Activated T-helper 1 cell treated with anti-CD3 and anti-CD28 coated beads, Interleukin-12 subunit alpha, Interleukin-12 subunit beta, Interleukin-2, Interleukin-4 antibody, amounts not matched to agents 30 ng/mL and 10 ng/mL and 1 ng/mL, durations not matched to agents 14 hours and 24 hours and 36 hours (primary cell): ENCODE results near the gene USP19. TPM values are rescaled to one million over a fixed set of nuclear protein-coding genes. Genes with fewer than 3 reads are reported as not detected.

Experiments used
- DNase-seq: peaks from one replicate; pipeline ENCODE4 v3.0.0; 2021; ENCODE audit warnings: low spot score
- H3K27ac Mint-ChIP-seq: one replicate; pipeline ENCODE4 v1.8.0; 2021; ENCODE audit warnings: mild to moderate bottlenecking, mixed read lengths
- H3K27me3 Mint-ChIP-seq: one replicate; pipeline ENCODE4 v1.8.0; 2022; ENCODE audit warnings: mild to moderate bottlenecking, moderate library complexity, mixed read lengths; ENCODE audit not compliant: insufficient read depth
- H3K36me3 Mint-ChIP-seq: one replicate; pipeline ENCODE4 v1.8.0; 2021; ENCODE audit warnings: low read depth, mixed read lengths
- H3K4me1 Mint-ChIP-seq: one replicate; pipeline ENCODE4 v1.8.0; 2021; ENCODE audit warnings: low read depth, mixed read lengths
- H3K4me3 Mint-ChIP-seq: one replicate; pipeline ENCODE4 v1.8.0; 2021; ENCODE audit warnings: mild to moderate bottlenecking, moderate library complexity, mixed read lengths
- H3K9me3 Mint-ChIP-seq: one replicate; pipeline ENCODE4 v1.8.0; 2021; ENCODE audit warnings: mixed read lengths
- intact Hi-C: fragments of 100-400 bp; cut with micrococcal nuclease; formaldehyde crosslinking; loops from one replicate; pipeline ENCODE4 v1.15.1; 2024
- total RNA-seq: library from RNA; stranded (reverse); gene quantifications from 2 replicates; pipeline ENCODE4 v1.2.3, GENCODE V29; 2022

USP19 gene, protein sequence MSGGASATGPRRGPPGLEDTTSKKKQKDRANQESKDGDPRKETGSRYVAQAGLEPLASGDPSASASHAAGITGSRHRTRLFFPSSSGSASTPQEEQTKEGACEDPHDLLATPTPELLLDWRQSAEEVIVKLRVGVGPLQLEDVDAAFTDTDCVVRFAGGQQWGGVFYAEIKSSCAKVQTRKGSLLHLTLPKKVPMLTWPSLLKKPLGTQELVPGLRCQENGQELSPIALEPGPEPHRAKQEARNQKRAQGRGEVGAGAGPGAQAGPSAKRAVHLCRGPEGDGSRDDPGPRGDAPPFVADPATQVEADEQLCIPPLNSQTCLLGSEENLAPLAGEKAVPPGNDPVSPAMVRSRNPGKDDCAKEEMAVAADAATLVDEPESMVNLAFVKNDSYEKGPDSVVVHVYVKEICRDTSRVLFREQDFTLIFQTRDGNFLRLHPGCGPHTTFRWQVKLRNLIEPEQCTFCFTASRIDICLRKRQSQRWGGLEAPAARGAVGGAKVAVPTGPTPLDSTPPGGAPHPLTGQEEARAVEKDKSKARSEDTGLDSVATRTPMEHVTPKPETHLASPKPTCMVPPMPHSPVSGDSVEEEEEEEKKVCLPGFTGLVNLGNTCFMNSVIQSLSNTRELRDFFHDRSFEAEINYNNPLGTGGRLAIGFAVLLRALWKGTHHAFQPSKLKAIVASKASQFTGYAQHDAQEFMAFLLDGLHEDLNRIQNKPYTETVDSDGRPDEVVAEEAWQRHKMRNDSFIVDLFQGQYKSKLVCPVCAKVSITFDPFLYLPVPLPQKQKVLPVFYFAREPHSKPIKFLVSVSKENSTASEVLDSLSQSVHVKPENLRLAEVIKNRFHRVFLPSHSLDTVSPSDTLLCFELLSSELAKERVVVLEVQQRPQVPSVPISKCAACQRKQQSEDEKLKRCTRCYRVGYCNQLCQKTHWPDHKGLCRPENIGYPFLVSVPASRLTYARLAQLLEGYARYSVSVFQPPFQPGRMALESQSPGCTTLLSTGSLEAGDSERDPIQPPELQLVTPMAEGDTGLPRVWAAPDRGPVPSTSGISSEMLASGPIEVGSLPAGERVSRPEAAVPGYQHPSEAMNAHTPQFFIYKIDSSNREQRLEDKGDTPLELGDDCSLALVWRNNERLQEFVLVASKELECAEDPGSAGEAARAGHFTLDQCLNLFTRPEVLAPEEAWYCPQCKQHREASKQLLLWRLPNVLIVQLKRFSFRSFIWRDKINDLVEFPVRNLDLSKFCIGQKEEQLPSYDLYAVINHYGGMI (N-terminal part only)
- 57.7 and 59.7 TPM in 2 replicates for total RNA-seq

DNA sequence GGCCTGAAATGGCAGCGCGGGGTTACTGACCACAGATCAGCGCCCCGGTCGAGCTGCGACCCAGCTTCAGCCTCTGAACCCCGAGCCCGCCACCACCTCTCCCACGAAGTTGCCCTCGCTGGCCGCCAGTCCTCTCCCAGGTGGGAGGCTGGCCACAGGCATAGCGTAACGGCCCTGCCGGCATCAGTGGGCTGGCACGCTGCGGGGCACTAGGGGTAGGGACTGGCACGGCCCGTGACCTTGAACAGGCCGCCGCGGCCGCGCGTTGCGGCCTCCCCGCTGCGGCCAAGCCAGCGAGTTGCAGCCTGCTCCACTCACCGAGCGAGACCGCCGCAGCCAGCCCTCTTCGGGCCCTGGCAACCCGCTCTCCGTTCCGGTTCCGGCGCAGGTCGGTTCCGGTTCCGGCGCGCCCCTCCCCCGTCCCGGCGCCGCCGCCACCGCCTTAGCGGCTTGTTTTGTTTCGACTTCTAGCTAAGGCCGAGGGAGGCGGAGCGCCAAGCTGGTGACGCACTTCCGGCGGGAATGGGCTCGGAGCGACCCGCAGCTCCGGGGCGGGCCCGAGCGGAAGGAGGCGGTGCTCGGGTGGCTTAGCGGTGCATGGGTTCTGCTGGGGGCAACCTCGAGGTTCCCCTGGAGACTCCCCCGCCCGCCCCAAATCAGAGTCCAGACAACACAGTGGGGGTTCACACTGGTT is at the start of gene USP19:
TSS of gene USP19 (minus strand) at position 386 of the 694 bp plus-strand sequence. CDS start 1,678 bp downstream, outside the sequence.
- peak within 1 kb of the TSS; percentile 88 for H3K27ac Mint-ChIP-seq
- peak; percentile 94 for DNase-seq
- peak within 1 kb of the TSS; percentile 90 for H3K4me3 Mint-ChIP-seq
- H3K36me3 Mint-ChIP-seq = peaks cover 19% of the 10 kb centered on the region
- H3K4me1 Mint-ChIP-seq = peaks cover 10% of the 10 kb centered on the region
- H3K9me3 Mint-ChIP-seq = no peaks in the 10 kb centered on the region
- intact Hi-C loops = loop anchor here (1.0 to 10.0 kb wide), 11 partner anchors 16 to 736 kb away; partner anchors contain the start of genes CCDC71, DAG1, IP6K1 and IP6K2
- H3K27me3 Mint-ChIP-seq = peaks cover 1% of the 10 kb centered on the region

DNA sequence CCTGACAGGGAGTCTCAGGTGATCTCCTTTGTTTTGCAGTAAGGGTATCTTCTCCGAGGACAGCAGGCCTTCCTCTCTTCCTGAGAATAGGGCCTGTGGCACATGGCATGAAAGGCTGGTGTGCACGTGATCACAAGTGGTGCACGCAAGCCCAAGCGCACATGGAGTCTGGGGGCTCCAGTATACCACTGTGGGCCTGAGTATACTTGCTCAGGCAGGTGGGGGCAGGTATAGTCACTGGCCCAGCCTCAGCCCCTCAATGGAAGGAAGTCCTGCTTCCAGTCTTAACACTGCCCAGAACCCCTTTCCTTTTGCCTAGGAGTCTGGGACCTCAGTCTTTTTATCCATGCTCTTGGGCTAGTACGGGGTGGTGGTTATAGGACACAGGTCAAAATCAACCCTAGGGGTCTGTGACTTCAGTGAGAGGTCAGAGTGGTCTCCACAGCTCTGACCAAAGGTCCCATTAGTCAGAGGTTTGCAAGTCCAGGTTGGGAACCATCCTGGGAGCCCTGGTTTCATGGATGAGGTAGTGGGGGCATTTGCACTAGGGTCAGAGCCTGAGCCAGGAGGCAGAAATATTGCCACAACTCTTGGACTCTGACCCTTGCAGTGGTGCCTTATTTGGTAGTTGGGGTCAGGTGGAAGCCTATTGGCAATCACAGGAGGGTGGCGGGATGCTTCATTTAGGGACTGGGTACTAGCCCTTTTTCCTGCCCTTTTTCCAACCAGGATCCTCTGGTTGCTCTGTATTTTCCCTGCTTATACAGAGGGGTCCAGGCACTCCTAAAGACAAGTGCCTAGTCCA is 46.3 kb upstream of the USP19 start:
- Mint-ChIP-seq H3K4me3 (peak overlapping the region; percentile 89), H3K27ac (peak overlapping the region; percentile 85), H3K4me1 (peaks cover 20% of the 10 kb centered on the region), H3K9me3 (no peaks in the 10 kb centered on the region), H3K27me3 (no peaks in the 10 kb centered on the region), H3K36me3 (peaks cover 20% of the 10 kb centered on the region)
- intact Hi-C loops = loop anchor here (1.0 kb wide), 2 partner anchors 47 to 173 kb away; partner anchors contain the start of genes USP19 and USP4
- DNase-seq = no peak

DNA sequence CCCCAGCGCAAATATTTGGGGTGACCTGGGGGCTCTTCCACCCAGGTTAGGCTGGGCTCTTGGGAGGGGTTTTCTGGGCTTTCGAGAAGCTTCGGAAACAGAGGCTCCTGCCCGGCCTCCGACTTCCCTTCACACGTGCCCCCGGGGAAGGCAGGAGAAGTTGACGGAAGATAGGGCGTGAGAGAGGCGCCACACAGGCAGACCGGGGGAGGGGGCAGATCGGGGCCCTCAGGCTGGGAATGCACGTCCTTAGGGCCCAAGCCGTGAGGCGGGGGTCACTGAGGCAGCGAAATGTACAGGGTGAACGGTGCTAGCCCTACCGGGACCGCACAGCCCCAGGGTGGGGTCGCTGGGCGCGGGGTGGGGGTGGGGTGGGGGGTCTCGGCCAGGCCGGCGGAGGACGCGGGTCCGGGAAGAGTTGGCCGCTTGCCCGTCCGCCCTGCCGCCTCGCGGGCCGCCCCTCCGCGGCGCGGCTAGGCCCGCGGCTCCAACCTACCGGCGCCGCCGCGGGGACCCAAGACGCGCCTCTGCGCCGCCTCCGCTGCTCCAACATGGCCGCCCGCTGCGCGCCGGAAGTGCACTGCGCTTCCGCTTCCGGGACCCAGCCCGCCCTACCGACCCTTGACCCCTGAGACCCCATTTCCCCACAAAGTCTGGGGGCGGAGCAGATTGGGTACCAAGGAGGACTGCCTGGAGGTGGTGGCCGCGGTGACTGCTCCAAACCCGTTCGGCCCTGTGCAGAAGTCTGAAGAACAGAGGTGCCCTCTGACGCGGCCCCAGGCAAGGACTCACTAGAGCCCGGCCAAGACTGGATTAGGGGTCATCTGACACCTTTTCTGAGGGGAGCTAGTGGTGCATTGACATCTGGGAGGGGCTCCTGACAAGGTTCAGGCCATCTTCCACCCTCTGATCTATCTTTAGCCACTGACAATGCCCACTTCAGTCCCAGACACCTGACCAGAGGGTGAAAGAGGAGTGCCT is 45.4 kb upstream of the USP19 start, which contains the start of gene CCDC71:
TSS of gene CCDC71 (minus strand) at position 561 of the 981 bp plus-strand sequence. CDS start 2,123 bp downstream, outside the sequence.
- no peaks in the 10 kb centered on the region for H3K9me3 Mint-ChIP-seq
- intact Hi-C loops = loop anchor here (1.0 kb wide), 2 partner anchors 46 to 174 kb away; partner anchors contain the start of genes USP19 and USP4
- peak within 1 kb of the TSS; percentile 88 for H3K27ac Mint-ChIP-seq
- peak within 1 kb of the TSS; percentile 97 for H3K4me3 Mint-ChIP-seq
- peaks cover 18% of the 10 kb centered on the region for H3K4me1 Mint-ChIP-seq
- H3K36me3 Mint-ChIP-seq = peaks cover 20% of the 10 kb centered on the region
- peak; percentile 71 for DNase-seq
- no peaks in the 10 kb centered on the region for H3K27me3 Mint-ChIP-seq

DNA sequence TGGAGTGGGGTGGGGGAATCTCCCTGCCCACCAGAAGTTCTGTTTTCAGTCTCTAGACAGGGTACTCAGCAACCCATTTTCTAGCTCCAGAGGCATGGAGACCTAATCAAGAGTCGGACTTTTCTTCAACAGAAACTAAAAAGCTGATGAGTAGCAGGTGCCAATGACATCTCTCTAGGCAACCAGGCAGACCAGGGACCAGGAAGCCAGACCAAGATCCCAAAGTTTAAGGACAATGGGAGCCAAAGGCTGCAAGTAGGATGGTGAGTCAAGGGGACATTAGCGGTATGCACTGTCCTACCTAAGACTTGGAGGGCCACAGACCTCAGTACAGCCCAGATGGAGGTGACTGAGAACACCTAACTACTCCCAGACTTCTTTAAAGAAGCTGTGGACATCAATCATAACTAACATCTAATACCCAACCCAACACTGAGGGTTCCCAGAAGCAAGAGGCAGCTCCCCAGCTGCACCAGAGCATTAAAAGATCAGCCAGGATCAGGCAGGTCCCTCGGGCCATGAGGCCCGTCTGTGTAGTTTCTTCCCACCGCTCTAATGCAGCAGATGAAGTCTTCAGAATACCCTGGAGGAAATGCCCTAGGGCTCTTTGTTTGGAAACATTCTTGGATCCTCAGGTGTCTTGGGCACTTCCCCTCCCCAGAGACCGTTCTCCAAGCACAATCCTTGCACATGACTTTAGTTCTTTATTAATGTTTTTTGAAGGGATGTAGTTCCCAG is 44.5 kb upstream of the USP19 start:
- peaks cover 14% of the 10 kb centered on the region for H3K4me1 Mint-ChIP-seq
- no peak for DNase-seq
- peaks cover 20% of the 10 kb centered on the region for H3K36me3 Mint-ChIP-seq
- intact Hi-C loops = no loop called here
- no peaks in the 10 kb centered on the region for H3K9me3 Mint-ChIP-seq
- H3K27me3 Mint-ChIP-seq = no peaks in the 10 kb centered on the region
- H3K4me3 Mint-ChIP-seq = peak overlapping the region; percentile 97
- H3K27ac Mint-ChIP-seq = peak overlapping the region; percentile 88

DNA sequence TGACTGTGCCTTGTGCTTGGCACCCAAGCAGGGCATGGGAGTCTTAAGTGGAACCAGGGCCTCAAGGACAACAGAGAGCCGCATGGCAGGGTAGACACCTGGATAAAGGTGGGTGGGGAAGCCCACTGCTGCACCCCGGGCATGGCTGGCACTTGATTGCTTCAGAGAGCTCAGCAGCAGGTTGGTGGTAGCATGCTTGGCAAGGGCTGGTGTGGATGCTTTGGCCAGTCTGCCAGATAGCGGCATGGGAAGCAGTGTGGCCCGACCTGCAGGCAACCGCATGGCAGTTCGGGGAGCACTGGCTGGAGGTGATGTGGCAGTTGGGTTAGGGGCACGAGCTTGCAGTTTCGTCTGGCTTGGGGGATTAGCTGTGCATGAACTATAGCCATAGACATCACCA is 43.0 kb upstream of the USP19 start:
- H3K27me3 Mint-ChIP-seq = no peaks in the 10 kb centered on the region
- H3K4me3 Mint-ChIP-seq = peak overlapping the region; percentile 51
- H3K27ac Mint-ChIP-seq = no peak overlapping the region
- intact Hi-C loops = no loop called here
- DNase-seq = no peak
- H3K9me3 Mint-ChIP-seq = no peaks in the 10 kb centered on the region
- peaks cover 20% of the 10 kb centered on the region for H3K36me3 Mint-ChIP-seq
- peaks cover 14% of the 10 kb centered on the region for H3K4me1 Mint-ChIP-seq

DNA sequence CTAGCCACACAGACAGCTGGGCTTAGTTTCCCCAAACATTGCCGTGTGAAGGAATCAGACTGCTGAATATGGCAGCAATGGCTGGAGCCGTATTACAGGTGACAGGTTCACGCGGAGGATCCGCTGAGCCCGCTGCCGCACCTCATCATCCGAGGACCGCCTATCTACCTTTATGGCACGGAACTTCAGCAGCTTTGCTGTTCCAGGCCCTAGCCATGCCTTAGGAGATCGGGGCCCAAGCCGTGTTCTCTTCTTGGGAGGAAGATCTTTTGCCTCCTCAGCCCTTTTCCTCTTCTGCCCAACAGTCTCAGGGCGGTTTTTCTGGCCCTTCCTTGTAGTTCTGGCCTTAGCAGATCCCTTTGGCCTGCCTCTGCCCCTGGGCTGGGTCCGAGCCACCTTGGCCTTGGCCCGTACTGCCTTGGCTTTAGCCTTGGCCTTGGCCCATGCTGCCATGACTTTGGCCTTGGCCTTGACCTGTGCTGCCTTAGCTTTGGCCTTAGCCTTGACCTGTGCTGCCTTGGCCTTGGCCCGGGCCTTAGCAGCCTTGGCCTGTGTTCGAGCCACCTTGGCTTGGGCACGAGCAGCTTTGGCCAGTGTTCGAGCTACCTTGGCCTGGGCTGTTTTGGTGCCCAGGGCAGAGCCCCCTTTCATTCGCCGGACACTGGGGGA is 42.3 kb upstream of the USP19 start:
- Mint-ChIP-seq H3K9me3 (no peaks in the 10 kb centered on the region), H3K4me3 (no peak overlapping the region), H3K27ac (no peak overlapping the region), H3K4me1 (peaks cover 14% of the 10 kb centered on the region), H3K27me3 (no peaks in the 10 kb centered on the region), H3K36me3 (peaks cover 20% of the 10 kb centered on the region)
- no peak for DNase-seq
- intact Hi-C loops = no loop called here

DNA sequence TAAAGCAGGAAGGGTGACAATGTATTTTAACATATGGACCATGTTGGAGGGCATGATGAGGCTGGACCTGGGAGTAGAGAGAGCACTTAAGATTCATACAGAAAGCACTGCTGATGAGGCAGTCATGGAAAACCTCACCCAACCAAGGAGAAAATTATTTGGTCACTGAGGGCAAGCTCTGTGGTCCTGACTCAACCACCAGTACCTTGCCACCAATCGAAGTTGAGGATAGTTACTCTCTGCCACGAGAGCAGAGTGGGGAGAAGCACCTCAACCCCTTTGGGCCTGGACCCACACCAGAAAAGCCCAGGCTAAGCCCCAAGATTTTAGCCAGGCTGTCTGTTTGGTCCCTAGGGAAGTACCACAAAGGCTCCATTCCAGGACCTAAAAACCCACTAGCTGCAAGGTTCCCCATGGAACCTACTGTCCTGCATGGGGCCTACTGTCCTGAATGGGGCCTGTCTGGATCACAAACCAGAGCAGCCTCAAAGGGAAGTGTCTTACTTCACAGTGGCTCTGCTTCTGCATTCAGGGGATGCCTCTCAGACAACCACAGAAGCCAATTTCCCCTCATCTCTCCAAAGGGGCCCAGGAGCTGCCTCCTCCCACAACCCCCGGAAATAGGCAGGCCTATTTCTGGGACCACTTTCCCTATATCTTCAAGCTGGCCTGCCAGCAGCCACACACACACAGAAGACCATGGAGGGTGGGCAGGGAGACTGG is 41.3 kb upstream of the USP19 start:
- H3K4me1 Mint-ChIP-seq = peaks cover 14% of the 10 kb centered on the region
- H3K9me3 Mint-ChIP-seq = no peaks in the 10 kb centered on the region
- DNase-seq = no peak
- no peak overlapping the region for H3K27ac Mint-ChIP-seq
- peaks cover 20% of the 10 kb centered on the region for H3K36me3 Mint-ChIP-seq
- H3K4me3 Mint-ChIP-seq = no peak overlapping the region
- intact Hi-C loops = no loop called here
- no peaks in the 10 kb centered on the region for H3K27me3 Mint-ChIP-seq

DNA sequence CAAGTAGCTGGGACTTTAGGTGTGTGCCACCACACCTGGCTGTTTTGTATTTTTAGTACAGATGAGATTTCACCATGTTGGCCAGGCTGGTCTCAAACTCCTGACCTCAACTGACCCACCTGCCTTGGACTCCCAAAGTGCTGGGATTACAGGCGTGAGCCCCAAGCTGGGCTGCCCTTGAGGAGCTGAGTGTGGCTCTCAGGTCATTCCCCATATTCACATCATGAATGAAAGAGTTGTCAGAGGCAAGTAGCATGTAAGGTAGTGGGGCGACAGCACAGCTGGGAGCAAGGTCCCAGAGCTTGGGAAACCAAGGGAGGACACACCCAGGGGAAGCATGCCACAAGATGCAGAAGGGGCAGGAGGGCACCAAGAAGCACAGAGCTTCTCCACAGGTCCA is 40.6 kb upstream of the USP19 start:
- intact Hi-C loops = no loop called here
- Mint-ChIP-seq H3K4me3 (no peak overlapping the region), H3K9me3 (no peaks in the 10 kb centered on the region), H3K27me3 (no peaks in the 10 kb centered on the region), H3K36me3 (peaks cover 17% of the 10 kb centered on the region), H3K27ac (no peak overlapping the region), H3K4me1 (peaks cover 14% of the 10 kb centered on the region)
- DNase-seq = no peak

DNA sequence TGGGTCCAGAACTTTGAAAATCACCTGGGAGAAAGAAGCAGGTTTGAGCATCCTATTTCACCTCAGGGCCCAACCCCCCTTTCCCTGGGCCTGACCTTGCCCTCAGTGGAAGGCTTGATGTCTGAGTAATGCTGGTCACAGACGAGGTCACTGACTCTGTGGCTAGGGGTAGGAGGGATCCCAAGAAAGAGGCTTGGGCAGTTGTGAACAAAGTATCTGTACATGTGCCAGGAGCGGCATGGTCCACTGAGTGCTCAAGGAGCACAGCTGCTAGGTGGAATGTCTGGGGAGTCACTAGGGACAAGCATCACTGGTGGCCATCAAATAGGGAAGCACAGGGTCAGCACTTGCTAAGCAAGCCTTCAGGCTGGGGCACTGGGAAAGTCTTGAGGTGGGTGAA is 38.2 kb upstream of the USP19 start:
- Mint-ChIP-seq H3K36me3 (peaks cover 7% of the 10 kb centered on the region), H3K9me3 (no peaks in the 10 kb centered on the region), H3K4me3 (no peak overlapping the region), H3K4me1 (no peaks in the 10 kb centered on the region), H3K27ac (no peak overlapping the region), H3K27me3 (no peaks in the 10 kb centered on the region)
- intact Hi-C loops = loop anchor here (1.0 to 5.0 kb wide), 2 partner anchors 56 to 171 kb away; partner anchors contain the start of gene QARS1
- DNase-seq = no peak
